CD4-positive, alpha-beta T cell treated with Interleukin-15 for 4 hours (primary cell): ENCODE data around the gene AKR1B15.
"Not testable (repeated sequence)": the region's sequence is repeated elsewhere in the genome, so short reads cannot be mapped to it uniquely, and the experiment has no call there.

Experiments
- DNase-seq: peaks from one replicate; pipeline ENCODE4 v3.0.0-alpha.2; 2020; ENCODE audit warnings: low spot score

AKR1B15 gene

GRCh38 chr7:134532954-134533218 lies 16.0 kb upstream of the AKR1B15 start:
- no peak for DNase-seq

GRCh38 chr7:134533288-134533771 lies 15.6 kb upstream of the AKR1B15 start:
- no peak for DNase-seq

GRCh38 chr7:134534633-134535032 lies 14.3 kb upstream of the AKR1B15 start:
- no peak for DNase-seq

GRCh38 chr7:134535272-134535918 lies 13.5 kb upstream of the AKR1B15 start:
- no peak for DNase-seq

- no peak for DNase-seq
Observed at GRCh38 chr7:134535919-134536299, 13.0 kb upstream of the AKR1B15 start.

GRCh38 chr7:134536558-134536957 lies 12.4 kb upstream of the AKR1B15 start:
- DNase-seq = not testable (repeated sequence)

GRCh38 chr7:134537273-134537781 lies 11.6 kb upstream of the AKR1B15 start:
- DNase-seq = not testable (repeated sequence)

GRCh38 chr7:134539380-134540004 lies 9.4 kb upstream of the AKR1B15 start:
- DNase-seq = no peak

- not testable (repeated sequence) for DNase-seq
Observed at GRCh38 chr7:134541501-134542194, 7.3 kb upstream of the AKR1B15 start.

GRCh38 chr7:134542195-134542771 lies 6.6 kb upstream of the AKR1B15 start:
- no peak for DNase-seq

GRCh38 chr7:134545380-134545779 lies 3.5 kb upstream of the AKR1B15 start:
- DNase-seq = no peak

- DNase-seq = no peak
Observed at GRCh38 chr7:134545918-134546317, 3.0 kb upstream of the AKR1B15 start.

- DNase-seq = no peak
Observed at GRCh38 chr7:134546955-134547354, 2.0 kb upstream of the AKR1B15 start.

GRCh38 chr7:134547397-134548054 lies 1.4 kb upstream of the AKR1B15 start:
- peak; percentile 63 for DNase-seq

- DNase-seq = no peak
Observed at GRCh38 chr7:134549366-134549765, 456 bp downstream of the AKR1B15 start.

GRCh38 chr7:134552105-134552504 lies 3.2 kb downstream of the AKR1B15 start:
- DNase-seq = no peak

- no peak for DNase-seq
Observed at GRCh38 chr7:134553976-134554375, 5.1 kb downstream of the AKR1B15 start.

GRCh38 chr7:134554417-134554966 lies 5.6 kb downstream of the AKR1B15 start:
- DNase-seq = no peak

GRCh38 chr7:134557391-134557790 lies 8.5 kb downstream of the AKR1B15 start:
- no peak for DNase-seq

- no peak for DNase-seq
Observed at GRCh38 chr7:134558370-134558769, 9.5 kb downstream of the AKR1B15 start.

GRCh38 chr7:134561616-134562015 lies 12.7 kb downstream of the AKR1B15 start:
- not testable (repeated sequence) for DNase-seq

- DNase-seq = no peak
Observed at GRCh38 chr7:134562136-134562535, 13.2 kb downstream of the AKR1B15 start.
